H1 (cell line): ENCODE measurements around the gene NHS. TPM values are rescaled to one million over a fixed set of nuclear protein-coding genes. Genes with fewer than 3 reads are reported as not detected.

Experiments
- polyA plus RNA-seq, 7 experiments: library from polyadenylated mRNA; depleted of rRNA in 3 of 7; stranded (reverse) in 5 of 7; unstranded in 2 of 7; fragments of >200 nt in 5 of 7; fragments of 200-250 nt in 2 of 7; gene quantifications; 1 replicate in 5 of 7; 2 replicates in 1 of 7; 4 replicates in 1 of 7; pipeline versions ENCODE4 v1.2.1 to v1.2.3, GENCODE V29; 2011 to 2013; ENCODE audit warnings: missing spikeins in 2 of 7, mixed read lengths in 2 of 7
- total RNA-seq: library from RNA; stranded (reverse); fragmentation: NEBNext Ultra II Directional; extraction: Animal tissue kit (Norgen Biotek cat#: 25700); gene quantifications from 2 replicates; pipeline ENCODE4 v1.2.1, GENCODE V29; 2021
- TF ChIP-seq, protein P1 (sequence below), 3 experiments: IDR thresholded peaks; 1 replicate in 2 of 3; 2 replicates in 1 of 3; pipeline versions ENCODE4 v1.5.1 to v1.6.1; 2011; ENCODE audit warnings: low read length in 3 of 3, mild to moderate bottlenecking in 3 of 3, inconsistent platforms in 2 of 3, low read depth in 1 of 3, moderate library complexity in 1 of 3; ENCODE audit not compliant: insufficient read depth in 1 of 3; ENCODE audit errors: control extremely low read depth in 1 of 3

The NHS gene
- total and polyA plus RNA-seq, 2 of the 8 experiments (the other 6 are each of a cell fraction or from before 2014, with no cell fraction given), result 2.2 to 6.7 TPM

DNA sequence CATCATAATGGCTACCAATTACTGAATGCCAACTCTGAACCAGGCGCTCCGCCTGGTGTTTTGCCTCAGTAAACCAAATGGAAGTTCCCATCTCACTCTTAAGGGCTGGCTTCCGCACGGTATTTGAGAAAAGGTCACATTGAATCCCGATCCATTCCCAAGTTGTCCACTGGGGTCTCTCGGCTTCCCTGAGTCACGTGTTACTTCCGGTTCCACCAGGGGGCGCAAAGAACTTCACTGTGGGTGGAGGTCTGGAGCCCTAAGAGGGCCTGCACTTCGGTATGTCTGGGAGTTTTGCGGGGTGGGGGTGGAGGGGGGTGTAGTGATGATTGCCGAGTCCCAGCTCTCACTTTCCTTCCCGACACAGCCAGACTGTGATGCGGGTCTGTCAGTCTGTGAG, 13.4 kb upstream of the NHS start (continued):
- TF ChIP-seq, protein P1, sequence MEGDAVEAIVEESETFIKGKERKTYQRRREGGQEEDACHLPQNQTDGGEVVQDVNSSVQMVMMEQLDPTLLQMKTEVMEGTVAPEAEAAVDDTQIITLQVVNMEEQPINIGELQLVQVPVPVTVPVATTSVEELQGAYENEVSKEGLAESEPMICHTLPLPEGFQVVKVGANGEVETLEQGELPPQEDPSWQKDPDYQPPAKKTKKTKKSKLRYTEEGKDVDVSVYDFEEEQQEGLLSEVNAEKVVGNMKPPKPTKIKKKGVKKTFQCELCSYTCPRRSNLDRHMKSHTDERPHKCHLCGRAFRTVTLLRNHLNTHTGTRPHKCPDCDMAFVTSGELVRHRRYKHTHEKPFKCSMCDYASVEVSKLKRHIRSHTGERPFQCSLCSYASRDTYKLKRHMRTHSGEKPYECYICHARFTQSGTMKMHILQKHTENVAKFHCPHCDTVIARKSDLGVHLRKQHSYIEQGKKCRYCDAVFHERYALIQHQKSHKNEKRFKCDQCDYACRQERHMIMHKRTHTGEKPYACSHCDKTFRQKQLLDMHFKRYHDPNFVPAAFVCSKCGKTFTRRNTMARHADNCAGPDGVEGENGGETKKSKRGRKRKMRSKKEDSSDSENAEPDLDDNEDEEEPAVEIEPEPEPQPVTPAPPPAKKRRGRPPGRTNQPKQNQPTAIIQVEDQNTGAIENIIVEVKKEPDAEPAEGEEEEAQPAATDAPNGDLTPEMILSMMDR (IDR thresholded peaks at IDR 0.05; ENCODE audit: control extremely low read depth in 1 of 3, insufficient read depth in 1 of 3, low read depth in 1 of 3, low read length in 3 of 3), result peak; percentile 63 to 99 (median 79)
